NOMO-1 (cell line): ENCODE measurements around the gene WDR5B.

ENCODE experiments used
- DNase-seq, 2 experiments: peaks; one replicate each; lab custom pipeline; 2025; ENCODE audit not compliant: unreplicated experiment in 2 of 2; lab: John Stamatoyannopoulos, UW

The WDR5B gene

GRCh38 chr3:122410111-122410510, 5.8 kb downstream of the WDR5B start:
- DNase-seq, result no peak

GRCh38 chr3:122409446-122409845, 6.4 kb downstream of the WDR5B start:
- DNase-seq, result peak in 1 of 2 experiments; percentile 67

GRCh38 chr3:122407946-122408345, 7.9 kb downstream of the WDR5B start:
- no peak for DNase-seq

- DNase-seq, result peak; percentile 17 to 52
Observed at GRCh38 chr3:122406198-122406597, 9.7 kb downstream of the WDR5B start.

GRCh38 chr3:122405015-122405414, 10.8 kb downstream of the WDR5B start:
- DNase-seq, result no peak

GRCh38 chr3:122403489-122403888, 12.4 kb downstream of the WDR5B start:
- DNase-seq, result peak in 1 of 2 experiments; percentile 7

GRCh38 chr3:122398920-122399319, 16.9 kb downstream of the WDR5B start:
- DNase-seq, result no peak

- DNase-seq, result no peak
Observed at GRCh38 chr3:122397201-122397600, 18.7 kb downstream of the WDR5B start.

- DNase-seq, result no peak
Observed at GRCh38 chr3:122396511-122396910, 19.4 kb downstream of the WDR5B start.

GRCh38 chr3:122395582-122395981, 20.3 kb downstream of the WDR5B start:
- DNase-seq, result peak in 1 of 2 experiments; percentile 8

GRCh38 chr3:122394173-122394572, 21.7 kb downstream of the WDR5B start:
- no peak for DNase-seq

- DNase-seq, result peak; percentile 54 to 61
Observed at GRCh38 chr3:122392868-122393844, 22.7 kb downstream of the WDR5B start.

GRCh38 chr3:122391681-122392446, 24.0 kb downstream of the WDR5B start:
- DNase-seq, result no peak

- no peak for DNase-seq
Observed at GRCh38 chr3:122390665-122391064, 25.2 kb downstream of the WDR5B start.

- no peak for DNase-seq
Observed at GRCh38 chr3:122389892-122390291, 26.0 kb downstream of the WDR5B start.

- no peak for DNase-seq
Observed at GRCh38 chr3:122389197-122389596, 26.7 kb downstream of the WDR5B start.

- no peak for DNase-seq
Observed at GRCh38 chr3:122387709-122388108, 28.2 kb downstream of the WDR5B start.

GRCh38 chr3:122383771-122384697, 31.8 kb downstream of the WDR5B start, which contains the start of gene FAM162A:
TSS of gene FAM162A (plus strand) at chr3:122384182. CDS start at chr3:122384266, 84 bp downstream.
- peak; percentile 96 for DNase-seq

GRCh38 chr3:122382888-122383666, 32.8 kb downstream of the WDR5B start, which contains the start of gene MIX23:
TSS of gene MIX23 (minus strand) at chr3:122383231. CDS start at chr3:122383224, 7 bp downstream.
- DNase-seq, result peak; percentile 78
